HCT116 (cell line): ENCODE data around the gene AP5Z1. TPM values are rescaled to one million over a fixed set of nuclear protein-coding genes. Genes with fewer than 3 reads are reported as not detected.
A peak's percentile ranks its signal among the peaks of the same experiment; 100 is the strongest.

Experiments
- ATAC-seq: fragments of 200-7000 bp; cut with Tn5 transposase; 2 replicates; pipeline ENCODE4 v1.9.1; 2020; ENCODE audit warnings: mild to moderate bottlenecking, moderate library complexity
- BruUV-seq: library from RNA; stranded (reverse); fragments of 400-500 nt; replicated peaks from 2 replicates; lab custom pipeline; 2021; lab: Mats Ljungman, UMichigan
- CTCF ChIA-PET: fragments of 300-600 bp; sonication (Branson Sonifier 250); formaldehyde crosslinking; loops from one replicate; lab custom pipeline; 2021; ENCODE audit warnings: antibody characterized with exemption; lab: Charles Lee
- POLR2A ChIA-PET: fragments of 300-600, 350-600 bp; sonication (Branson Sonifier 250); formaldehyde crosslinking; loops from one replicate; lab custom pipeline; 2021; ENCODE audit warnings: antibody characterized with exemption; lab: Charles Lee
- RAD21 ChIA-PET, 2 experiments: fragments of 300-600 bp; sonication (Branson Sonifier 250); formaldehyde crosslinking; loops; one replicate each; lab custom pipeline; 2023; ENCODE audit warnings: low total read pairs in 2 of 2; ENCODE audit not compliant: uncharacterized antibody in 2 of 2, unreplicated experiment in 2 of 2, low non-redundant PET in 1 of 2; lab: Charles Lee
- DNase-seq: peaks from one replicate; pipeline ENCODE4 v3.0.0-alpha.2; 2010; ENCODE audit warnings: low read depth, low spot score
- H2AFZ ChIP-seq: fragments of 200-600 bp; shearing (Covaris generic), sonication (generic); 2 replicates; pipeline ENCODE4 v1.6.1; 2017; ENCODE audit warnings: low read depth, mixed run types, mixed read lengths, antibody characterized with exemption, low read length; ENCODE audit not compliant: poor library complexity, severe bottlenecking
- H3K27ac ChIP-seq: 2 replicates; pipeline ENCODE4 v1.5.1; 2012; ENCODE audit warnings: low read depth, low read length
- H3K27me3 ChIP-seq: fragments of 200-600 bp; sonication (generic); 2 replicates; pipeline ENCODE4 v1.6.1; 2016; ENCODE audit warnings: mixed run types, low read length, mixed read lengths; ENCODE audit not compliant: insufficient read depth
- H3K36me3 ChIP-seq, 2 experiments: fragments of 200-500 bp in 1 of 2; fragments of 200-600 bp in 1 of 2; sonication (Bioruptor generic) in 1 of 2; sonication (generic) in 1 of 2; 2 replicates each; pipeline versions ENCODE4 v1.5.1 to v1.6.1; 2014 to 2016; ENCODE audit warnings: low read length in 2 of 2, inconsistent platforms in 1 of 2, mixed read lengths in 1 of 2, mixed run types in 1 of 2; ENCODE audit not compliant: insufficient read depth in 2 of 2, control insufficient read depth in 1 of 2
- H3K4me1 ChIP-seq, 2 experiments: fragments of 200-600 bp in 1 of 2; sonication (generic) in 1 of 2; 2 replicates each; pipeline versions ENCODE4 v1.5.1 to v1.6.1; 2012 to 2017; ENCODE audit warnings: low read length in 2 of 2, inconsistent platforms in 1 of 2, mild to moderate bottlenecking in 1 of 2, mixed read lengths in 1 of 2, mixed run types in 1 of 2, moderate library complexity in 1 of 2; ENCODE audit not compliant: insufficient read depth in 2 of 2, control insufficient read depth in 1 of 2
- H3K4me2 ChIP-seq: fragments of 200-600 bp; sonication (generic); 2 replicates; pipeline ENCODE4 v1.6.1; 2017; ENCODE audit warnings: mixed run types, low read length, mixed read lengths
- H3K4me3 ChIP-seq, 2 experiments: fragments of 200-600 bp in 1 of 2; sonication (generic) in 1 of 2; replicated peaks in 1 of 2; 2 replicates each; pipeline ENCODE4 v1.5.1; 2011 to 2016; ENCODE audit warnings: low read length in 2 of 2, control low read depth in 1 of 2, low read depth in 1 of 2, mild to moderate bottlenecking in 1 of 2, mixed read lengths in 1 of 2, mixed run types in 1 of 2
- H3K79me2 ChIP-seq: fragments of 200-600 bp; sonication (generic); 2 replicates; pipeline ENCODE4 v1.6.1; 2017; ENCODE audit warnings: mild to moderate bottlenecking, mixed run types, low read length, moderate library complexity, mixed read lengths; ENCODE audit not compliant: insufficient read depth
- H3K9ac ChIP-seq: fragments of 200-600 bp; sonication (generic); 2 replicates; pipeline ENCODE4 v1.6.1; 2016; ENCODE audit warnings: low read length, mixed read lengths
- H3K9me2 ChIP-seq: fragments of 200-600 bp; sonication (generic), shearing (Covaris generic); 2 replicates; pipeline ENCODE4 v1.6.1; 2017; ENCODE audit warnings: mixed run types, mild to moderate bottlenecking, moderate library complexity; ENCODE audit not compliant: insufficient read depth
- H3K9me3 ChIP-seq, 2 experiments: fragments of 200-500 bp in 1 of 2; fragments of 200-600 bp in 1 of 2; sonication (Bioruptor generic) in 1 of 2; sonication (generic) in 1 of 2; 2 replicates each; pipeline ENCODE4 v1.6.1; 2014 to 2017; ENCODE audit warnings: low read length in 2 of 2, mixed read lengths in 2 of 2, inconsistent platforms in 1 of 2, low read depth in 1 of 2, mild to moderate bottlenecking in 1 of 2, mixed run types in 1 of 2, moderate library complexity in 1 of 2; ENCODE audit not compliant: control insufficient read depth in 1 of 2, insufficient read depth in 1 of 2
- H4K20me1 ChIP-seq: fragments of 200-600 bp; sonication (generic), shearing (Covaris generic); 2 replicates; pipeline ENCODE4 v1.6.1; 2017; ENCODE audit warnings: mixed run types, mild to moderate bottlenecking, moderate library complexity; ENCODE audit not compliant: insufficient read depth
- ELF1 ChIP-seq: IDR thresholded peaks from 2 replicates; pipeline ENCODE4 v1.6.1; 2012; ENCODE audit warnings: low read depth, borderline replicate concordance
- EZH2phosphoT487 ChIP-seq: fragments of 200-600 bp; IDR thresholded peaks from 2 replicates; pipeline ENCODE4 v1.6.1; 2018; ENCODE audit warnings: antibody characterized with exemption, borderline replicate concordance
- FOSL1 ChIP-seq: IDR thresholded peaks from 2 replicates; pipeline ENCODE4 v1.6.1; 2012; ENCODE audit warnings: low read depth
- JUND ChIP-seq: IDR thresholded peaks from 2 replicates; pipeline ENCODE4 v1.6.1; 2012
- POLR2A ChIP-seq: IDR thresholded peaks from 2 replicates; pipeline ENCODE4 v1.7.0; 2011; ENCODE audit warnings: borderline replicate concordance; ENCODE audit not compliant: insufficient read depth, insufficient read length; ENCODE audit errors: extremely low read depth
- POLR2AphosphoS5 ChIP-seq: IDR thresholded peaks from 2 replicates; pipeline ENCODE4 v1.6.1; 2011; ENCODE audit warnings: mild to moderate bottlenecking, low read depth, low read length, moderate library complexity
- SIN3A ChIP-seq: IDR thresholded peaks from 2 replicates; pipeline ENCODE4 v1.6.1; 2012; ENCODE audit warnings: low read depth
- SP1 ChIP-seq: IDR thresholded peaks from 2 replicates; pipeline ENCODE4 v1.6.1; 2012; ENCODE audit warnings: low read depth
- SRF ChIP-seq: IDR thresholded peaks from 2 replicates; pipeline ENCODE4 v1.6.1; 2012; ENCODE audit warnings: low read depth
- TCF7L2 ChIP-seq: IDR thresholded peaks from 2 replicates; pipeline ENCODE4 v1.7.0; 2011; ENCODE audit warnings: borderline replicate concordance, inconsistent platforms; ENCODE audit not compliant: insufficient read depth, insufficient read length; ENCODE audit errors: extremely low read depth
- YY1 ChIP-seq: IDR thresholded peaks from 2 replicates; pipeline ENCODE4 v1.6.1; 2011; ENCODE audit warnings: low read length, low read depth, moderate library complexity, mild to moderate bottlenecking; ENCODE audit not compliant: insufficient replicate concordance; ENCODE audit errors: extremely low read depth
- ZFX ChIP-seq: fragments of 450-650 bp; IDR thresholded peaks from 2 replicates; pipeline ENCODE4 v1.6.1; 2017
- intact Hi-C: fragments of 100-400 bp; cut with micrococcal nuclease; formaldehyde crosslinking; loops from 2 replicates; pipeline ENCODE4 v1.10.0; 2022
- total RNA-seq: library from RNA; stranded (reverse); gene quantifications from one replicate; pipeline ENCODE4 v1.2.1, GENCODE V29; 2021; ENCODE audit not compliant: unreplicated experiment
- TF ChIP-seq, protein P1 (sequence below): IDR thresholded peaks from 2 replicates; pipeline ENCODE4 v1.6.1; 2011; ENCODE audit warnings: mild to moderate bottlenecking, low read length, moderate library complexity; ENCODE audit not compliant: insufficient replicate concordance; ENCODE audit errors: extremely low read depth
- TF ChIP-seq, protein P2 (sequence below): IDR thresholded peaks from 2 replicates; pipeline ENCODE4 v1.6.1; 2012

Gene AP5Z1
- total RNA-seq, 1 experiment from 2014 or later: 23.2 TPM

DNA sequence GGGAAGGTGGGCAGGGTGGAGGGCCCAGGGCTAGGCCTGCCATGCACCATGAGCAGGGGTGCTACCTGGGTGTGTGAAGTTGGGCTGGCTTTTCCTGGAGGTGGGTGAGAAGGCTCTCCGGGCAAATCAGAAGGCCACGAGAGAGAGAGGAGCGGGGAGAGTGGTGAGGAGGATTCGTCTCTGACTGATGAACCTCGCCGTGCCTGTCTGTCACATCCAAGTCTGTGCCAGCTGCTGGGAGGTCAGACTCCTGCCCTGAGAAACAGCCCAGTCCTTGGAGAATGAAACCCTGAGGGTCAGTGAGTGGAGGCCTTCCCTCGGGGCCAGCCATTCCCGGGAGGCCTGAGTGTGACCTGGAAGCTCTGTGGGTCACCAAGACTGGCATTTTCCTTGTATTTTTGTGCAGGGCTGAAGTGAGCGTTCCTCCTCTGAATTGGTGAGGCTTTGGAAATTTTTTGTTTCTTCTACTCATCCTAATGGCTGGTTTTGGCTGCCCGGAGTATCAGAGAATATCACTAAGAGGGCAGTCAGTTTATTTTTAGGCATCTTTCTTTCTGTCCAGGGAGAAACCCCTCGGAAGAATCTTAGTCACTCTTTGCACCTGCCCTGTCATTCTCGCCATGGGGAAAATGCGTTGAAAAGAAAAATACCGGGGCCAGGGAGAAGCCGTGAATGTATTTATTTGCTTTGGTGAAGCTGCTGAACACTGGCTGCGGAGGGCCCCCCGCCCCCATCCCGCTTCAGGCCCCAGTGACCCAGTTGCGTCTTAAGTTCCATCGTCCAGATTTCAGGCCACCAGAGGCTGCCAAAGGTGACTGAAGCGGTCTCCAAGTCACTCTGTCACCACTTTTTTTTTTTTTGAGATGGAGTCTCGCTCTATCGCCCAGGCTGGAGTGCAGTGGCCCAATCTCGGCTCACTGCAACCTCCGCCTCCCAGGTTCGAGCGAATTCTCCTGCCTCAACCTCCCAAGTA is 6.5 kb upstream of the AP5Z1 start:
- RAD21 ChIA-PET: no interaction called here
- Histone ChIP-seq H3K36me3 (peaks cover 2 to 3% of the 10 kb centered on the region in 2 experiments; a peak in 3 of 4 replicates), H4K20me1 (no peaks in the 10 kb centered on the region), H2AFZ (no peak overlapping the region), H3K9me3 (no peaks in the 10 kb centered on the region), H3K4me1 (no peaks in the 10 kb centered on the region), H3K9me2 (no peaks in the 10 kb centered on the region), H3K27me3 (no peaks in the 10 kb centered on the region), H3K27ac (no peak overlapping the region), H3K79me2 (0 out of 2 replicates have a peak, but pooled peaks cover 4% of the 10 kb centered on the region), H3K4me2 (no peak overlapping the region), H3K9ac (no peak overlapping the region), H3K4me3 (no peak overlapping the region)
- CTCF ChIA-PET: no interaction called here
- DNase-seq (no peak), ATAC-seq (no peak)
- POLR2A ChIA-PET: no interaction called here
- intact Hi-C loops: no loop called here
- no TSS peak for BruUV-seq
- no peak for TF ChIP-seq EZH2phosphoT487
- no peak for TF ChIP-seq POLR2AphosphoS5
- TF ChIP-seq, protein P1, sequence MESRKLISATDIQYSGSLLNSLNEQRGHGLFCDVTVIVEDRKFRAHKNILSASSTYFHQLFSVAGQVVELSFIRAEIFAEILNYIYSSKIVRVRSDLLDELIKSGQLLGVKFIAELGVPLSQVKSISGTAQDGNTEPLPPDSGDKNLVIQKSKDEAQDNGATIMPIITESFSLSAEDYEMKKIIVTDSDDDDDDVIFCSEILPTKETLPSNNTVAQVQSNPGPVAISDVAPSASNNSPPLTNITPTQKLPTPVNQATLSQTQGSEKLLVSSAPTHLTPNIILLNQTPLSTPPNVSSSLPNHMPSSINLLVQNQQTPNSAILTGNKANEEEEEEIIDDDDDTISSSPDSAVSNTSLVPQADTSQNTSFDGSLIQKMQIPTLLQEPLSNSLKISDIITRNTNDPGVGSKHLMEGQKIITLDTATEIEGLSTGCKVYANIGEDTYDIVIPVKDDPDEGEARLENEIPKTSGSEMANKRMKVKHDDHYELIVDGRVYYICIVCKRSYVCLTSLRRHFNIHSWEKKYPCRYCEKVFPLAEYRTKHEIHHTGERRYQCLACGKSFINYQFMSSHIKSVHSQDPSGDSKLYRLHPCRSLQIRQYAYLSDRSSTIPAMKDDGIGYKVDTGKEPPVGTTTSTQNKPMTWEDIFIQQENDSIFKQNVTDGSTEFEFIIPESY: no peak
- no peak for TF ChIP-seq FOSL1

- intact Hi-C loops: no loop called here
- DNase-seq: no peak
- no peak overlapping the region for H3K4me2 ChIP-seq
- no peak for ATAC-seq
- no peaks in the 10 kb centered on the region for H3K9me2 ChIP-seq
- no peak overlapping the region for H2AFZ ChIP-seq
- no peaks in the 10 kb centered on the region for H4K20me1 ChIP-seq
- peaks cover 5 to 7% of the 10 kb centered on the region in 2 experiments; a peak in 3 of 4 replicates for H3K4me1 ChIP-seq
- H3K79me2 ChIP-seq: 0 out of 2 replicates have a peak, but pooled peaks cover 4% of the 10 kb centered on the region
- no peak overlapping the region for H3K27ac ChIP-seq
- TSS peak; percentile 29 for BruUV-seq
- H3K27me3 ChIP-seq: no peaks in the 10 kb centered on the region
- POLR2A ChIA-PET: no interaction called here
- CTCF ChIA-PET: no interaction called here
- peaks cover 0 to 3% of the 10 kb centered on the region in 2 experiments; a peak in 2 of 4 replicates for H3K36me3 ChIP-seq
- RAD21 ChIA-PET: no interaction called here
- H3K4me3 ChIP-seq: no peak overlapping the region
- H3K9me3 ChIP-seq: no peaks in the 10 kb centered on the region
- no peak overlapping the region for H3K9ac ChIP-seq
- TF ChIP-seq EZH2phosphoT487 (no peak), SP1 (no peak), ELF1 (no peak), TCF7L2 (no peak), YY1 (no peak), SIN3A (no peak), POLR2A (no peak), JUND (no peak), SRF (no peak), ZFX (no peak)
- TF ChIP-seq, protein P2, sequence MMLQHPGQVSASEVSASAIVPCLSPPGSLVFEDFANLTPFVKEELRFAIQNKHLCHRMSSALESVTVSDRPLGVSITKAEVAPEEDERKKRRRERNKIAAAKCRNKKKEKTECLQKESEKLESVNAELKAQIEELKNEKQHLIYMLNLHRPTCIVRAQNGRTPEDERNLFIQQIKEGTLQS: no peak
Observed at GRCh38 chr7:4769761-4770160, 5.7 kb upstream of the AP5Z1 start.
